ENCODE measurements around the gene GC.
"Not testable (repeated sequence)": the region's sequence is repeated elsewhere in the genome, so short reads cannot be mapped to it uniquely, and the experiment has no call there.

The GC gene

GRCh38 chr4:71804017-71804697 is 20.3 kb upstream of the GC start:
- not testable (repeated sequence) for H3K27me3 ChIP-seq (ENCODE audit: control insufficient read depth, insufficient read depth, low read length); H3K4me1 ChIP-seq (ENCODE audit: control insufficient read depth, insufficient read depth, low read length); H3K36me3 ChIP-seq (ENCODE audit: control insufficient read depth, insufficient read depth, low read length); H3K9ac ChIP-seq (ENCODE audit: low read depth, low read length); H3K9me3 ChIP-seq (ENCODE audit: control insufficient read depth, insufficient read depth, low read length); H3K4me3 ChIP-seq (ENCODE audit: low read depth, low read length)

GRCh38 chr4:71785959-71786358 is 2.1 kb upstream of the GC start:
- H3K27me3 ChIP-seq (ENCODE audit: control insufficient read depth, insufficient read depth, low read length) = no peaks in the 10 kb centered on the region

DNA sequence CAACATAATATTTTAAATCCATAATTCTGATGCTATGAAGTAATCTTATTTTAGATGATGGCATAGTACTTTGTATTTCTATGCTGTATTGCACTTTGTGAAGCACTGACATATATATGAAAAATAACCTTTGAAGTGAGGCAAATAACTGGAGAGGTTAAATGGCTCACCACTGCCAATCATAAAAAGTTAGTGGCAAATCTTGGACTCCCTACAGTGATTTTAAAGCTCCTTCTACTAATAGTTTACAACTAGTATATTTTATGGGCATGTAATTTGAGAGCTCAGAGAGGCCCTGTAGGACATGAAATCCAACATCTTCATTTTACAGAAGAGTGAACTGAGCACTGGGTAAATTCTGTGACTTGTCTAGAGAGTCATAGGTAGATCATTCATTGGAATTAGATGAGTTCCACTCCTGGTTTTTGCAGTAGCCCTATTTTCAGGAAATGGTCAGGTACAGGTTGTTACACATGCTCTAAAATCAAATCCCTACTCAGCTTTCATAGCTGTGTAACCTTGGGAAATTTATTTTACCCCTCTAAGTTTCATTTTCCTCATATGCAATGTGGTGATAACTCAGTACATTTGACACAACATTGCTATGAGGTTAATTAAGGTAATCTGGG is 804 bp upstream of the GC start:
- H3K36me3 ChIP-seq (ENCODE audit: control insufficient read depth, insufficient read depth, low read length) = no peaks in the 10 kb centered on the region
- no peaks in the 10 kb centered on the region for H3K9me3 ChIP-seq (ENCODE audit: control insufficient read depth, insufficient read depth, low read length)
- H3K27me3 ChIP-seq (ENCODE audit: control insufficient read depth, insufficient read depth, low read length) = no peaks in the 10 kb centered on the region
- no peak overlapping the region for H3K4me3 ChIP-seq (ENCODE audit: low read depth, low read length)
- no peak overlapping the region for H3K9ac ChIP-seq (ENCODE audit: low read depth, low read length)
- H3K4me1 ChIP-seq (ENCODE audit: control insufficient read depth, insufficient read depth, low read length) = no peaks in the 10 kb centered on the region

More at GRCh38 chr4:71785959-71786358, 2.1 kb upstream of the GC start:
- H3K4me1 ChIP-seq (ENCODE audit: control insufficient read depth, insufficient read depth, low read length) = no peaks in the 10 kb centered on the region
- H3K9ac ChIP-seq (ENCODE audit: low read depth, low read length) = no peak overlapping the region
- H3K9me3 ChIP-seq (ENCODE audit: control insufficient read depth, insufficient read depth, low read length) = no peaks in the 10 kb centered on the region
- no peak overlapping the region for H3K4me3 ChIP-seq (ENCODE audit: low read depth, low read length)
- H3K36me3 ChIP-seq (ENCODE audit: control insufficient read depth, insufficient read depth, low read length) = no peaks in the 10 kb centered on the region

DNA sequence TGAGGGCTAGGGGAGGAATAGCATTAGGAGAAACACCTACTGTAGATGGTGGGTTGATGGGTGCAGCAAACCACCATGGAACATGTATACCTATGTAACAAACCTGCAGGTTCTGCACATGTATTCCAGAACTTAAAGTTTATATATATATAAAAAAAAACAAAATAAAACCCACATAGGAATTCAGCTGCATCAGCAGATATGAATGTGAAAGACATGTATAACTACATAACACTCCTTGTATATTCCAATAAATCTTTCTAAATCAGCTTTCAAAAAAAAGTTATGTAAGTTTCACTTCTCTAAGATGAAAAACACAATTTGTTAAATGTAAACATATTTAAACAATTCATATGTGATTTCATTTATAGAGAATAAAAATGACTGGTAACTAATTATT is 6.0 kb downstream of the GC start:
- Histone ChIP-seq H3K4me1 (ENCODE audit: control insufficient read depth, insufficient read depth, low read length) (no peaks in the 10 kb centered on the region), H3K4me3 (ENCODE audit: low read depth, low read length) (no peak overlapping the region), H3K9me3 (ENCODE audit: control insufficient read depth, insufficient read depth, low read length) (no peaks in the 10 kb centered on the region), H3K36me3 (ENCODE audit: control insufficient read depth, insufficient read depth, low read length) (no peaks in the 10 kb centered on the region), H3K27me3 (ENCODE audit: control insufficient read depth, insufficient read depth, low read length) (no peaks in the 10 kb centered on the region), H3K9ac (ENCODE audit: low read depth, low read length) (no peak overlapping the region)

GRCh38 chr4:71775449-71775848 is 8.4 kb downstream of the GC start:
- no peaks in the 10 kb centered on the region for H3K4me1 ChIP-seq (ENCODE audit: control insufficient read depth, insufficient read depth, low read length)
- H3K9ac ChIP-seq (ENCODE audit: low read depth, low read length) = no peak overlapping the region
- H3K36me3 ChIP-seq (ENCODE audit: control insufficient read depth, insufficient read depth, low read length) = no peaks in the 10 kb centered on the region
- H3K27me3 ChIP-seq (ENCODE audit: control insufficient read depth, insufficient read depth, low read length) = no peaks in the 10 kb centered on the region
- no peak overlapping the region for H3K4me3 ChIP-seq (ENCODE audit: low read depth, low read length)
- H3K9me3 ChIP-seq (ENCODE audit: control insufficient read depth, insufficient read depth, low read length) = no peaks in the 10 kb centered on the region

GRCh38 chr4:71774136-71774535 is 9.7 kb downstream of the GC start:
- H3K36me3 ChIP-seq (ENCODE audit: control insufficient read depth, insufficient read depth, low read length) = no peaks in the 10 kb centered on the region
- no peak overlapping the region for H3K4me3 ChIP-seq (ENCODE audit: low read depth, low read length)
- no peak overlapping the region for H3K9ac ChIP-seq (ENCODE audit: low read depth, low read length)
- H3K27me3 ChIP-seq (ENCODE audit: control insufficient read depth, insufficient read depth, low read length) = no peaks in the 10 kb centered on the region
- H3K4me1 ChIP-seq (ENCODE audit: control insufficient read depth, insufficient read depth, low read length) = no peaks in the 10 kb centered on the region
- no peaks in the 10 kb centered on the region for H3K9me3 ChIP-seq (ENCODE audit: control insufficient read depth, insufficient read depth, low read length)

DNA sequence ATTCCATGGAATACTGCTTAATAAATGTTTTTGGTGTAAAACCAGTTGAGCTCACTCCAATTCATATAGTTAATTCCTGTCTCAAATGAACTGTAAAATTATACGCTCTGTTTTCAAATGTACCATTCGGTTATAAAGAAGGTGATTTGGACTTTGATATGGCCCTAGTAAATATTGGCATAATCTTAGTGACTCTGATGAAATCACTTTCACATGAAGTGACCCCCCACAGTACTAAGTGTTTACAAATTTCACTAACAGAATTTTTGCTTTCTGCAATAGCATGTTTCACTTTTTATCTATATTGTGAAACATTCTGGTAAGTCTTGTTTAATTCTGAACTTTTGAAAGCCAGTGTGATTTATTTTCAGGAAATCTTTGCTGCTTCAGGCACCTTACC is 10.9 kb downstream of the GC start:
- Histone ChIP-seq H3K9ac (ENCODE audit: low read depth, low read length) (no peak overlapping the region), H3K4me1 (ENCODE audit: control insufficient read depth, insufficient read depth, low read length) (no peaks in the 10 kb centered on the region), H3K4me3 (ENCODE audit: low read depth, low read length) (no peak overlapping the region), H3K36me3 (ENCODE audit: control insufficient read depth, insufficient read depth, low read length) (no peaks in the 10 kb centered on the region), H3K27me3 (ENCODE audit: control insufficient read depth, insufficient read depth, low read length) (no peaks in the 10 kb centered on the region), H3K9me3 (ENCODE audit: control insufficient read depth, insufficient read depth, low read length) (no peaks in the 10 kb centered on the region)

- Histone ChIP-seq H3K27me3 (ENCODE audit: control insufficient read depth, insufficient read depth, low read length) (no peaks in the 10 kb centered on the region), H3K4me1 (ENCODE audit: control insufficient read depth, insufficient read depth, low read length) (no peaks in the 10 kb centered on the region), H3K4me3 (ENCODE audit: low read depth, low read length) (no peak overlapping the region), H3K36me3 (ENCODE audit: control insufficient read depth, insufficient read depth, low read length) (no peaks in the 10 kb centered on the region), H3K9me3 (ENCODE audit: control insufficient read depth, insufficient read depth, low read length) (no peaks in the 10 kb centered on the region), H3K9ac (ENCODE audit: low read depth, low read length) (no peak overlapping the region)
Observed at GRCh38 chr4:71772592-71772991, 11.3 kb downstream of the GC start.

DNA sequence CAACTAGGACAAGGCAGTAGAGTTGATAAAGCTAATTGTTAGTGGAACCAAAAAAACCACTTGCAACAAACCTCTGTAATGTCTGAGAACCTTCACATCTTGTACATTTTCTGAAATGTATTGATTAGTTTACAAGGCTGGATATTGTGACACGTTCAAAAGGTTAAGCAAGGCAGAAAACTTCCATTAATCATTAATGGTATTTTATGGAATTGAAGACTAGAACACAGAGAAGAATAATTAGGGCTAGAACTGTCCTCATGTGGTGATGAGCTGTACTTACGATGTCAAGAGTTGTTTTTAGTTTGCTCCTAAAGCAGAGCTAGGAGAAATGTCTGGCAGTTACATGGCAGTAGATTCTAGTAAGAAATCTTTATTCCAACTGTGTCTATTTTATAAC is 12.3 kb downstream of the GC start:
- H3K27me3 ChIP-seq (ENCODE audit: control insufficient read depth, insufficient read depth, low read length) = no peaks in the 10 kb centered on the region
- peaks cover 4% of the 10 kb centered on the region for H3K4me1 ChIP-seq (ENCODE audit: control insufficient read depth, insufficient read depth, low read length)
- H3K9me3 ChIP-seq (ENCODE audit: control insufficient read depth, insufficient read depth, low read length) = no peaks in the 10 kb centered on the region
- no peak overlapping the region for H3K9ac ChIP-seq (ENCODE audit: low read depth, low read length)
- H3K36me3 ChIP-seq (ENCODE audit: control insufficient read depth, insufficient read depth, low read length) = no peaks in the 10 kb centered on the region
- H3K4me3 ChIP-seq (ENCODE audit: low read depth, low read length) = no peak overlapping the region

DNA sequence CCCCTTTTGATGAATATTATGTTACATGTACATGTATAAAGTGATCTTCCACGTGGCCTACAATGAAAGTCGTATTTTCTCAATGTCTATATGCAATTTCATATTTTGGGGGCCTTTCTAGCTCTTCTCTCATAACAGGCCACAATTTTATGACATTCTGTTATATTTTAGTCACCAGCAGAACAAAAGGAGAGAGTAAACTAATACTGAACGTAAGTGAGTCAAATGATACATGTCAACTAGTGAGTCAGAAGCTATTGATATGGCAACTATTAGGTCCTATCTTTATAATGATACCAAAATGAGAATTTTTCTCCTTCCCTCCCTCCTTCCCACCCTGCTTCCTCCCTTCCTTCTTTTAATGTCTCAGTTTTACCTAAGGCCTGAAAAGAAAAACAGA is 14.4 kb downstream of the GC start:
- H3K9ac ChIP-seq (ENCODE audit: low read depth, low read length) = no peak overlapping the region
- H3K4me1 ChIP-seq (ENCODE audit: control insufficient read depth, insufficient read depth, low read length) = peaks cover 23% of the 10 kb centered on the region
- no peak overlapping the region for H3K4me3 ChIP-seq (ENCODE audit: low read depth, low read length)
- H3K27me3 ChIP-seq (ENCODE audit: control insufficient read depth, insufficient read depth, low read length) = no peaks in the 10 kb centered on the region
- no peaks in the 10 kb centered on the region for H3K36me3 ChIP-seq (ENCODE audit: control insufficient read depth, insufficient read depth, low read length)
- H3K9me3 ChIP-seq (ENCODE audit: control insufficient read depth, insufficient read depth, low read length) = no peaks in the 10 kb centered on the region

- H3K9me3 ChIP-seq (ENCODE audit: control insufficient read depth, insufficient read depth, low read length) = no peaks in the 10 kb centered on the region
- no peak overlapping the region for H3K9ac ChIP-seq (ENCODE audit: low read depth, low read length)
- H3K4me3 ChIP-seq (ENCODE audit: low read depth, low read length) = no peak overlapping the region
- peaks cover 23% of the 10 kb centered on the region for H3K4me1 ChIP-seq (ENCODE audit: control insufficient read depth, insufficient read depth, low read length)
- H3K36me3 ChIP-seq (ENCODE audit: control insufficient read depth, insufficient read depth, low read length) = no peaks in the 10 kb centered on the region
- no peaks in the 10 kb centered on the region for H3K27me3 ChIP-seq (ENCODE audit: control insufficient read depth, insufficient read depth, low read length)
Observed at GRCh38 chr4:71768123-71768522, 15.8 kb downstream of the GC start.

DNA sequence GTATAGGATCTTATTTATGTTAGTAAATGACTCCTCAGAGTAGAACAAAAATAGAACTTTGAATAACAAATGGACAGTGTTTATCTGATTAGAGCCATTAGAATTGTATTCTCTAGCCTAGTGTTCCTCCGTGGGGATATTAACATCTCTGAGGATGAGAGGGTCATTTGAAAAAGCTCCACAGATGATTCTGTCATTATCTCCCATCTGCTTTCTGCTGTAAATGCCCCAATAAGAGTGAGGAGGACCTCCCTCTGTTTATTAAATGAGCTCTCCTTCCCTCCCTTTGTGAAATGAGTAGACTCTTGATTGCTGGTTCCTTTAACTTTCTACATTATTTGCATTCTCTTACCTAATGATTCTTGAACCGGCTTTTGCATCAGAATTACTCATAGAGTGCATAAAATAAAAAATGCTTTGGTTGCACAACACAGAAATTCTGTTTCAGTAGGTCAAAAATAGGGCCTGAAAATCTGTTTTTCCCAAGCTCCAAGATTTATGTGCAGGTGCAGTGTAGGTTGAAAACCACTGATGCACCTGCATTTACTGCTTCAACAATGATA is 18.0 kb downstream of the GC start:
- no peaks in the 10 kb centered on the region for H3K9me3 ChIP-seq (ENCODE audit: control insufficient read depth, insufficient read depth, low read length)
- no peaks in the 10 kb centered on the region for H3K27me3 ChIP-seq (ENCODE audit: control insufficient read depth, insufficient read depth, low read length)
- H3K9ac ChIP-seq (ENCODE audit: low read depth, low read length) = no peak overlapping the region
- no peaks in the 10 kb centered on the region for H3K36me3 ChIP-seq (ENCODE audit: control insufficient read depth, insufficient read depth, low read length)
- no peak overlapping the region for H3K4me3 ChIP-seq (ENCODE audit: low read depth, low read length)
- peaks cover 23% of the 10 kb centered on the region for H3K4me1 ChIP-seq (ENCODE audit: control insufficient read depth, insufficient read depth, low read length)

All from iPS-15b (cell line).